ENCODE results near the gene ABCB11.

DNA sequence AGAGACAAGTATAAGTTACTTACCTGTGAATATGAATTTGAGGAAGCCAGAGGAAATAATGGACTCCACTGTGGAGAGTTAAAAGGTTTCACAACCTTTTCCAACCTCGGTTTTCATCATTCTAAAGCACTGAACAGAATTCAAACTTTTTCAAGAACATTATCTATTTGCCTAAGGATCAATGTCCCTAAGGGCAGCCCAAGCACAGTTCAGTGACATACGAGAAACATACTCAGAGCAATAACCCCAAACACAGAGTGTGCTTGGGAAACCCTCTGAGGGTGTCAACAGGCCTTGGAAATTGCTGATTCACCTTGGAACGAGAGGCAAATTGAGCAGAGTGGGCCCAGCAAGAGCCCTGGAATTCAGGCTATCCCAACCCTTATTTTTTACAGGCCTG is at the start of gene ABCB11:
- TF ChIP-seq, protein P1, sequence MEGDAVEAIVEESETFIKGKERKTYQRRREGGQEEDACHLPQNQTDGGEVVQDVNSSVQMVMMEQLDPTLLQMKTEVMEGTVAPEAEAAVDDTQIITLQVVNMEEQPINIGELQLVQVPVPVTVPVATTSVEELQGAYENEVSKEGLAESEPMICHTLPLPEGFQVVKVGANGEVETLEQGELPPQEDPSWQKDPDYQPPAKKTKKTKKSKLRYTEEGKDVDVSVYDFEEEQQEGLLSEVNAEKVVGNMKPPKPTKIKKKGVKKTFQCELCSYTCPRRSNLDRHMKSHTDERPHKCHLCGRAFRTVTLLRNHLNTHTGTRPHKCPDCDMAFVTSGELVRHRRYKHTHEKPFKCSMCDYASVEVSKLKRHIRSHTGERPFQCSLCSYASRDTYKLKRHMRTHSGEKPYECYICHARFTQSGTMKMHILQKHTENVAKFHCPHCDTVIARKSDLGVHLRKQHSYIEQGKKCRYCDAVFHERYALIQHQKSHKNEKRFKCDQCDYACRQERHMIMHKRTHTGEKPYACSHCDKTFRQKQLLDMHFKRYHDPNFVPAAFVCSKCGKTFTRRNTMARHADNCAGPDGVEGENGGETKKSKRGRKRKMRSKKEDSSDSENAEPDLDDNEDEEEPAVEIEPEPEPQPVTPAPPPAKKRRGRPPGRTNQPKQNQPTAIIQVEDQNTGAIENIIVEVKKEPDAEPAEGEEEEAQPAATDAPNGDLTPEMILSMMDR (conservative IDR thresholded peaks at IDR 0.05) = no peak
- TF ChIP-seq EZH2 (IDR thresholded peaks at IDR 0.05; ENCODE audit: low read depth) = no peak
